ENCODE results near the gene MGMT. TPM values are rescaled to one million over a fixed set of nuclear protein-coding genes. Genes with fewer than 3 reads are reported as not detected.
A peak's percentile ranks its signal among the peaks of the same experiment; 100 is the strongest.

MGMT gene
- total RNA-seq, 2 experiments from 2014 or later, result 9.0 to 9.6 TPM

DNA sequence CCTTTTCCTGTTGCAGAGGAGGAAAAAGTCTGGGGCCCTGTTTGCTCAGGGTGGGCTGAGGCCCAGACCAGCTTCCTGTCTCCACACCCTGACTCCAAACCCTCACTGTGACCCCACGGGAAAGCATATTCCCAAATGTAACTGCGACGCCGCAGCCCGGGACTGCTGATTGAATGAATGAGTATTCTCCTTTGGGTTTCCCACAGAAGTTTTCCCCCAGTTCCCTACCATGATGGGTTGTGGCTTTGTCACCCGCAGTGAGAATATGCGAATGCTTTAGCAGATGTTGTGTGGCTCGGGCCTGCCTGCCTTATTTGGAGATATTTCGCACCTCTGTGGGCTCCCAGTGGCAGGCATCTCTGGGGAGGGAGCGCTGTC lies 50.6 kb downstream of the MGMT start:
- no peak overlapping the region for H3K4me3 Mint-ChIP-seq
- Histone ChIP-seq H3K4me3 (ENCODE audit: low read length) (no peak overlapping the region), H3K27ac (ENCODE audit: low read depth in 1 of 2, low read length in 2 of 2) (no peak overlapping the region), H3K36me3 (ENCODE audit: insufficient read depth, low read length) (no peaks in the 10 kb centered on the region), H3K27me3 (ENCODE audit: control insufficient read depth in 1 of 2, insufficient read depth in 2 of 2, low read length in 2 of 2) (no peaks in the 10 kb centered on the region), H3K9me3 (ENCODE audit: control insufficient read depth in 1 of 2, insufficient read depth in 1 of 2, low read length in 2 of 2) (peaks cover 0 to 48% of the 10 kb centered on the region in 2 experiments), H3K4me1 (ENCODE audit: insufficient read depth, low read length) (peaks cover 4% of the 10 kb centered on the region)
- ATAC-seq (ENCODE audit: poor library complexity) (no peak), DNase-seq (peak in 2 of 14 experiments; percentile 6 to 43)
- no peak overlapping the region for H3K27ac Mint-ChIP-seq
- CTCF ChIA-PET, result no interaction called here
- H3K9me3 Mint-ChIP-seq, result no peaks in the 10 kb centered on the region
- no peaks in the 10 kb centered on the region for H3K27me3 Mint-ChIP-seq
- TF ChIP-seq, protein P1, sequence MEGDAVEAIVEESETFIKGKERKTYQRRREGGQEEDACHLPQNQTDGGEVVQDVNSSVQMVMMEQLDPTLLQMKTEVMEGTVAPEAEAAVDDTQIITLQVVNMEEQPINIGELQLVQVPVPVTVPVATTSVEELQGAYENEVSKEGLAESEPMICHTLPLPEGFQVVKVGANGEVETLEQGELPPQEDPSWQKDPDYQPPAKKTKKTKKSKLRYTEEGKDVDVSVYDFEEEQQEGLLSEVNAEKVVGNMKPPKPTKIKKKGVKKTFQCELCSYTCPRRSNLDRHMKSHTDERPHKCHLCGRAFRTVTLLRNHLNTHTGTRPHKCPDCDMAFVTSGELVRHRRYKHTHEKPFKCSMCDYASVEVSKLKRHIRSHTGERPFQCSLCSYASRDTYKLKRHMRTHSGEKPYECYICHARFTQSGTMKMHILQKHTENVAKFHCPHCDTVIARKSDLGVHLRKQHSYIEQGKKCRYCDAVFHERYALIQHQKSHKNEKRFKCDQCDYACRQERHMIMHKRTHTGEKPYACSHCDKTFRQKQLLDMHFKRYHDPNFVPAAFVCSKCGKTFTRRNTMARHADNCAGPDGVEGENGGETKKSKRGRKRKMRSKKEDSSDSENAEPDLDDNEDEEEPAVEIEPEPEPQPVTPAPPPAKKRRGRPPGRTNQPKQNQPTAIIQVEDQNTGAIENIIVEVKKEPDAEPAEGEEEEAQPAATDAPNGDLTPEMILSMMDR (IDR thresholded peaks at IDR 0.05), result no peak
- POLR2A ChIA-PET, result no interaction called here
- peaks cover 24% of the 10 kb centered on the region for H3K36me3 Mint-ChIP-seq (ENCODE audit: low read depth)
- H3K4me1 Mint-ChIP-seq (ENCODE audit: low read depth), result peaks cover 4% of the 10 kb centered on the region
- intact Hi-C loops (cut with DNase I, micrococcal nuclease), result no loop called here

GRCh38 chr10:129518793-129519192 lies 51.8 kb downstream of the MGMT start:
- H3K27me3 Mint-ChIP-seq, result no peaks in the 10 kb centered on the region
- no peaks in the 10 kb centered on the region for H3K27me3 ChIP-seq (ENCODE audit: control insufficient read depth in 1 of 2, insufficient read depth in 2 of 2, low read length in 2 of 2)
- no peak overlapping the region for H3K4me3 Mint-ChIP-seq

DNA sequence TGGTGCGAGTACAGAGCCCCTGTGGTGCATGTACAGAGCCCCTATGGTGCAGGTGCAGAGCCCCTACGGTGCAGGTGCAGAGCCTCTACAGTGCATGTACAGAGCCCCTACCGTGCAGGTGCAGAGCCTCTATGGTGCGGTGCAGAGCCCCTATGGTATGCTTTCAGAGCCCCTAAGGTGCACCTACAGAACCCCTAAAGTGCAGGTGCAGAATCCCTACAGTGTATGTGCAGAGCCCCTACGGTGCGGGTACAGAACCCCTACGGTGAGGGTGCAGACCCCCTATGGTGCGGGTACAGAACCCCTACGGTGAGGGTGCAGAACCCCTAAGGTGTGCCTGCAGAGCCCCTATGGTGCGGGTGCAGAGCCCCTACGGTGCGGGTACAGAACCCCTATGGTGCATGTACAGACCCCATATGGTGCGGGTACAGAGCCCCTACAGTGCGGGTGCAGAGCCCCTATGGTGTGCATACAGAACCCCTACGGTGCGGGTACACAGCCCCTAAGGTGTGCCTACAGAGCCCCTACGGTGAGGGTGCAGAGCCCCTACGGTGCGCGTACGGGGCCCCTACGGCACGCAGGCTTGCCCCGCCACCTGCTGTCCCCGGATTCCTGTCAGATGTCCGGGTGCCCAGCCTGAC lies 53.5 kb downstream of the MGMT start:
- Histone ChIP-seq H3K4me1 (ENCODE audit: insufficient read depth, low read length) (no peaks in the 10 kb centered on the region), H3K27ac (ENCODE audit: low read depth in 1 of 2, low read length in 2 of 2) (no peak overlapping the region), H3K4me3 (ENCODE audit: low read length) (no peak overlapping the region), H3K36me3 (ENCODE audit: insufficient read depth, low read length) (no peaks in the 10 kb centered on the region), H3K9me3 (ENCODE audit: control insufficient read depth in 1 of 2, insufficient read depth in 1 of 2, low read length in 2 of 2) (peaks cover 0 to 39% of the 10 kb centered on the region in 2 experiments), H3K27me3 (ENCODE audit: control insufficient read depth in 1 of 2, insufficient read depth in 2 of 2, low read length in 2 of 2) (no peaks in the 10 kb centered on the region)
- H3K9me3 Mint-ChIP-seq, result no peaks in the 10 kb centered on the region
- H3K36me3 Mint-ChIP-seq (ENCODE audit: low read depth), result peaks cover 20% of the 10 kb centered on the region
- ChIA-PET POLR2A (no interaction called here), CTCF (no interaction called here)
- intact Hi-C loops (cut with DNase I, micrococcal nuclease), result no loop called here
- TF ChIP-seq, protein P1 (IDR thresholded peaks at IDR 0.05), result no peak
- H3K4me1 Mint-ChIP-seq (ENCODE audit: low read depth), result no peaks in the 10 kb centered on the region
- DNase-seq (no peak), ATAC-seq (ENCODE audit: poor library complexity) (no peak)
- no peaks in the 10 kb centered on the region for H3K27me3 Mint-ChIP-seq
- no peak overlapping the region for H3K27ac Mint-ChIP-seq
- no peak overlapping the region for H3K4me3 Mint-ChIP-seq

More at GRCh38 chr10:129518793-129519192, 51.8 kb downstream of the MGMT start:
- no peak overlapping the region for H3K27ac Mint-ChIP-seq
- Histone ChIP-seq H3K9me3 (ENCODE audit: control insufficient read depth in 1 of 2, insufficient read depth in 1 of 2, low read length in 2 of 2) (peaks cover 0 to 51% of the 10 kb centered on the region in 2 experiments), H3K4me3 (ENCODE audit: low read length) (no peak overlapping the region), H3K27ac (ENCODE audit: low read depth in 1 of 2, low read length in 2 of 2) (no peak overlapping the region), H3K4me1 (ENCODE audit: insufficient read depth, low read length) (peaks cover 4% of the 10 kb centered on the region), H3K36me3 (ENCODE audit: insufficient read depth, low read length) (no peaks in the 10 kb centered on the region)
- intact Hi-C loops (cut with DNase I, micrococcal nuclease), result no loop called here
- H3K4me1 Mint-ChIP-seq (ENCODE audit: low read depth), result no peaks in the 10 kb centered on the region
- no peak for ATAC-seq (ENCODE audit: poor library complexity)
- CTCF ChIA-PET, result no interaction called here
- H3K36me3 Mint-ChIP-seq (ENCODE audit: low read depth), result peaks cover 14% of the 10 kb centered on the region
- DNase-seq, result no peak
- TF ChIP-seq, protein P1 (IDR thresholded peaks at IDR 0.05), result no peak
- no peaks in the 10 kb centered on the region for H3K9me3 Mint-ChIP-seq
- POLR2A ChIA-PET, result no interaction called here
